Activated CD8-positive, alpha-beta T cell treated with anti-CD3 and anti-CD28 coated beads for 36 hours (primary cell): ENCODE results near the gene SOWAHA. TPM values are rescaled to one million over a fixed set of nuclear protein-coding genes. Genes with fewer than 3 reads are reported as not detected.
A peak's percentile ranks its signal among the peaks of the same experiment; 100 is the strongest.

Source experiments
- ATAC-seq: fragments of 200-7000 bp; cut with Tn5 transposase; one replicate; pipeline ENCODE4 v1.10.0; 2021; ENCODE audit warnings: mild to moderate bottlenecking, moderate library complexity
- CTCF ChIA-PET: fragments of 350-600 bp; sonication (Branson Sonifier 250); formaldehyde crosslinking; loops from one replicate; lab custom pipeline; 2021; ENCODE audit warnings: antibody characterized with exemption; lab: Charles Lee
- POLR2A ChIA-PET: fragments of 350-600 bp; sonication (Branson Sonifier 250); formaldehyde crosslinking; loops from one replicate; lab custom pipeline; 2021; ENCODE audit warnings: antibody characterized with exemption; lab: Charles Lee
- DNase-seq: peaks from one replicate; pipeline ENCODE4 v3.0.0-alpha.2; 2020
- H3K27ac Mint-ChIP-seq: one replicate; pipeline ENCODE4 v1.8.0; 2021; ENCODE audit warnings: mild to moderate bottlenecking, mixed read lengths
- H3K27me3 Mint-ChIP-seq: one replicate; pipeline ENCODE4 v1.8.0; 2021; ENCODE audit warnings: mixed read lengths
- H3K36me3 Mint-ChIP-seq: one replicate; pipeline ENCODE4 v1.8.0; 2021; ENCODE audit warnings: low read depth, mixed read lengths
- H3K4me1 Mint-ChIP-seq: one replicate; pipeline ENCODE4 v1.8.0; 2021; ENCODE audit warnings: low read depth, mixed read lengths
- H3K4me3 Mint-ChIP-seq: one replicate; pipeline ENCODE4 v1.8.0; 2021; ENCODE audit warnings: mild to moderate bottlenecking, moderate library complexity, mixed read lengths
- H3K9me3 Mint-ChIP-seq: one replicate; pipeline ENCODE4 v1.8.0; 2021; ENCODE audit warnings: mixed read lengths
- intact Hi-C: fragments of 100-400 bp; cut with micrococcal nuclease; formaldehyde crosslinking; loops from one replicate; pipeline ENCODE4 v1.10.0; 2022
- total RNA-seq, 2 experiments: library from RNA; stranded (reverse); gene quantifications; one replicate each; pipeline ENCODE4 v1.2.3, GENCODE V29; 2021
- TF ChIP-seq, protein P1 (sequence below): fragments of 200-600 bp; IDR thresholded peaks from one replicate; pipeline ENCODE4 v1.8.0; 2022; ENCODE audit warnings: antibody characterized with exemption, mild to moderate bottlenecking

The SOWAHA gene
- total RNA-seq, 2 experiments from 2014 or later = not detected

- DNase-seq (peak; percentile 23), ATAC-seq (no peak)
- TF ChIP-seq, protein P1, sequence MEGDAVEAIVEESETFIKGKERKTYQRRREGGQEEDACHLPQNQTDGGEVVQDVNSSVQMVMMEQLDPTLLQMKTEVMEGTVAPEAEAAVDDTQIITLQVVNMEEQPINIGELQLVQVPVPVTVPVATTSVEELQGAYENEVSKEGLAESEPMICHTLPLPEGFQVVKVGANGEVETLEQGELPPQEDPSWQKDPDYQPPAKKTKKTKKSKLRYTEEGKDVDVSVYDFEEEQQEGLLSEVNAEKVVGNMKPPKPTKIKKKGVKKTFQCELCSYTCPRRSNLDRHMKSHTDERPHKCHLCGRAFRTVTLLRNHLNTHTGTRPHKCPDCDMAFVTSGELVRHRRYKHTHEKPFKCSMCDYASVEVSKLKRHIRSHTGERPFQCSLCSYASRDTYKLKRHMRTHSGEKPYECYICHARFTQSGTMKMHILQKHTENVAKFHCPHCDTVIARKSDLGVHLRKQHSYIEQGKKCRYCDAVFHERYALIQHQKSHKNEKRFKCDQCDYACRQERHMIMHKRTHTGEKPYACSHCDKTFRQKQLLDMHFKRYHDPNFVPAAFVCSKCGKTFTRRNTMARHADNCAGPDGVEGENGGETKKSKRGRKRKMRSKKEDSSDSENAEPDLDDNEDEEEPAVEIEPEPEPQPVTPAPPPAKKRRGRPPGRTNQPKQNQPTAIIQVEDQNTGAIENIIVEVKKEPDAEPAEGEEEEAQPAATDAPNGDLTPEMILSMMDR = no peak
- Mint-ChIP-seq H3K9me3 (no peaks in the 10 kb centered on the region), H3K27ac (no peak overlapping the region), H3K36me3 (no peaks in the 10 kb centered on the region), H3K27me3 (peaks cover 57% of the 10 kb centered on the region), H3K4me3 (no peak overlapping the region), H3K4me1 (peaks cover 7% of the 10 kb centered on the region)
- intact Hi-C loops = loop anchor here (10.0 kb wide), 1 partner anchor 443 kb away; no protein-coding TSS in a partner anchor
- ChIA-PET CTCF (interaction anchor here (0.8 to 3.2 kb wide), 11 partner anchors 8 to 442 kb away, joined by 3 to 24 read pairs (median 5); partner anchors contain the start of genes GDF9, SOWAHA and UQCRQ), POLR2A (interaction anchor here (1.8 to 2.4 kb wide), 2 partner anchors 11 to 38 kb away, joined by 6 to 9 read pairs; partner anchors contain the start of genes GDF9 and UQCRQ)
Observed at GRCh38 chr5:132827943-132828673, 15.0 kb downstream of the SOWAHA start.

DNA sequence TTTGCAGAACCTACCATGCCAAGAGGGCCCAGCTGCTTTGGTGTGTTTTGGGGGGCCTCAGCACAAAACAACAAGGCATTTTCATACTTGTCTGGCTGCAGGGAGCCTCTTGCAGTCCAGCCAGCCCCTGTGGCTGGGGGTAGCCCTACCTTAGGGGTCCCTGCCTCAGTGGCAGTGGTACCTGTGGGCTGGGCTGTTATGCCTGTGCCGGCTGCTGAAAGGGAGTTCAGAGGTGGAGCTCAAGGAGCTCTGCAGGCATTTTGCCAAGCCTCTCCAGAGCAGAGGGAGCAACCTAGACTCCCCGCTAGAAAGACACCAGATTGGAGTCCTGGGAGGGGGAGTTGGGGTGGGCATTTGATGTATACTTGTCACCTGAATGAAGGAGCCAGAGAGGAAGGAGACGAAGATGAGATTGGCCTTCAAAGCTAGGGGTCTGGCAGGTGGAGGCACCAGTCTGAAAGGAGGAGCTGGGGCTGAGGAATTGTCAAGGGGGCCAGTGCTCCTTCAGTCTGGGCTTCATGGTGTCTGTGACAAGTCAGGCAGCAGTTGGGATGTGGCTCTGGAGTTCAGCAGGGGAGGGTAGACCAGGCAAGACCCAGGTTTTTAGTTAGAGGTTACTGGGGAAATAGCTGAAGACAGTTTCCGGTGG is 15.9 kb downstream of the SOWAHA start:
- CTCF ChIA-PET = interaction anchor here (0.8 to 3.2 kb wide), 20 partner anchors 7 to 463 kb away, joined by 3 to 24 read pairs (median 4); partner anchors contain the start of genes GDF9 and UQCRQ
- no peak for DNase-seq
- intact Hi-C loops = loop anchor here (10.0 kb wide), 1 partner anchor 444 kb away; no protein-coding TSS in a partner anchor

GRCh38 chr5:132829742-132830435 is 16.8 kb downstream of the SOWAHA start:
- POLR2A ChIA-PET = interaction anchor here (0.6 to 2.4 kb wide), 3 partner anchors 13 to 232 kb away, joined by 3 to 9 read pairs (median 6); partner anchors contain the start of genes GDF9 and UQCRQ
- H3K27ac Mint-ChIP-seq = no peak overlapping the region

More for the DNA sequence above, 15.9 kb downstream of the SOWAHA start:
- no peak overlapping the region for H3K27ac Mint-ChIP-seq
- peak overlapping the region; percentile 69 for H3K4me3 Mint-ChIP-seq
- no peak for ATAC-seq
- peaks cover 7% of the 10 kb centered on the region for H3K4me1 Mint-ChIP-seq
- no peaks in the 10 kb centered on the region for H3K9me3 Mint-ChIP-seq
- TF ChIP-seq, protein P1 = no peak
- H3K36me3 Mint-ChIP-seq = no peaks in the 10 kb centered on the region
- POLR2A ChIA-PET = interaction anchor here (1.8 to 2.4 kb wide), 2 partner anchors 12 to 37 kb away, joined by 6 to 9 read pairs; partner anchors contain the start of genes GDF9 and UQCRQ
- H3K27me3 Mint-ChIP-seq = peaks cover 52% of the 10 kb centered on the region

GRCh38 chr5:132830436-132831094 is 17.5 kb downstream of the SOWAHA start, which contains the start of gene SHROOM1:
Gene SHROOM1 (minus strand): TSS chr5:132830647. CDS start chr5:132826140, 4,507 bp downstream.
- H3K36me3 Mint-ChIP-seq = no peaks in the 10 kb centered on the region
- TF ChIP-seq, protein P1 = no peak
- H3K4me1 Mint-ChIP-seq = peaks cover 5% of the 10 kb centered on the region
- peak; percentile 45 for ATAC-seq
- CTCF ChIA-PET = interaction anchor here (0.6 to 3.2 kb wide), 22 partner anchors 9 to 794 kb away, joined by 3 to 24 read pairs (median 4); no protein-coding TSS in a partner anchor
- H3K27me3 Mint-ChIP-seq = peaks cover 42% of the 10 kb centered on the region
- peak; percentile 45 for DNase-seq
- no peak within 1 kb of the TSS for H3K27ac Mint-ChIP-seq
- peak within 1 kb of the TSS; percentile 69 for H3K4me3 Mint-ChIP-seq
- H3K9me3 Mint-ChIP-seq = no peaks in the 10 kb centered on the region
- POLR2A ChIA-PET = interaction anchor here (0.6 kb wide), 2 partner anchors 9 to 233 kb away, joined by 3 read pairs; no protein-coding TSS in a partner anchor
- intact Hi-C loops = no loop called here

More at GRCh38 chr5:132829742-132830435, 16.8 kb downstream of the SOWAHA start:
- peak overlapping the region; percentile 69 for H3K4me3 Mint-ChIP-seq
- H3K9me3 Mint-ChIP-seq = no peaks in the 10 kb centered on the region
- H3K4me1 Mint-ChIP-seq = peaks cover 7% of the 10 kb centered on the region
- ATAC-seq (peak; percentile 83), DNase-seq (peak; percentile 79)
- no peaks in the 10 kb centered on the region for H3K36me3 Mint-ChIP-seq
- TF ChIP-seq, protein P1 = peak; percentile 92
- intact Hi-C loops = loop anchor here (10.0 kb wide), 1 partner anchor 445 kb away; no protein-coding TSS in a partner anchor
- H3K27me3 Mint-ChIP-seq = peaks cover 46% of the 10 kb centered on the region
- CTCF ChIA-PET = interaction anchor here (0.6 to 3.2 kb wide), 26 partner anchors 8 to 464 kb away, joined by 3 to 24 read pairs (median 4); partner anchors contain the start of genes GDF9 and UQCRQ
